KMS-11 (cell line): ENCODE data around the gene C2.
A peak's percentile ranks its signal among the peaks of the same experiment; 100 is the strongest.

ENCODE experiments used
- H2AFZ ChIP-seq: fragments of 200-600 bp; sonication (generic); 2 replicates; pipeline ENCODE4 v1.6.1; 2016; ENCODE audit warnings: antibody characterized with exemption, mixed run types, low read depth
- H3K27ac ChIP-seq: fragments of 200-600 bp; sonication (generic); 2 replicates; pipeline ENCODE4 v1.6.1; 2016; ENCODE audit warnings: mild to moderate bottlenecking, mixed run types
- H3K27me3 ChIP-seq: fragments of 200-600 bp; sonication (generic); 2 replicates; pipeline ENCODE4 v1.6.1; 2017; ENCODE audit warnings: mild to moderate bottlenecking, low read depth, mixed run types, moderate library complexity; ENCODE audit not compliant: insufficient read depth
- H3K36me3 ChIP-seq: fragments of 200-600 bp; sonication (generic); 2 replicates; pipeline ENCODE4 v1.6.1; 2017; ENCODE audit warnings: mild to moderate bottlenecking, mixed run types; ENCODE audit not compliant: insufficient read depth
- H3K4me1 ChIP-seq: fragments of 200-600 bp; sonication (generic); 2 replicates; pipeline ENCODE4 v1.6.1; 2016; ENCODE audit warnings: mild to moderate bottlenecking, low read depth, mixed run types; ENCODE audit not compliant: poor library complexity, severe bottlenecking
- H3K4me2 ChIP-seq: fragments of 200-600 bp; sonication (generic); 2 replicates; pipeline ENCODE4 v1.7.0; 2016; ENCODE audit warnings: mild to moderate bottlenecking, mixed run types
- H3K4me3 ChIP-seq: fragments of 200-600 bp; sonication (generic); IDR thresholded peaks from 2 replicates; pipeline ENCODE4 v1.6.1; 2017; ENCODE audit warnings: low read depth, low read length, mixed read lengths; ENCODE audit not compliant: insufficient read depth
- H3K79me2 ChIP-seq: fragments of 200-600 bp; sonication (generic); 2 replicates; pipeline ENCODE4 v1.6.1; 2016; ENCODE audit warnings: low read depth, mixed run types; ENCODE audit not compliant: insufficient read depth
- H3K9ac ChIP-seq: fragments of 200-600 bp; sonication (generic); 2 replicates; pipeline ENCODE4 v1.6.1; 2016; ENCODE audit warnings: mild to moderate bottlenecking, mixed run types
- H4K20me1 ChIP-seq: fragments of 200-600 bp; sonication (generic); 2 replicates; pipeline ENCODE4 v1.6.1; 2016; ENCODE audit warnings: mild to moderate bottlenecking, mixed run types; ENCODE audit not compliant: insufficient read depth
- TF ChIP-seq, protein P1 (sequence below): fragments of 200-600 bp; sonication (generic); conservative IDR thresholded peaks from 2 replicates; pipeline ENCODE4 v1.6.1; 2017; ENCODE audit warnings: low read depth, mild to moderate bottlenecking, antibody characterized with exemption, low read length, moderate library complexity, mixed read lengths

C2 gene

GRCh38 chr6:31948306-31948705 lies 20.8 kb downstream of the C2 start:
- no peak overlapping the region for H3K4me3 ChIP-seq
- no peaks in the 10 kb centered on the region for H3K79me2 ChIP-seq
- H3K36me3 ChIP-seq, result no peaks in the 10 kb centered on the region
- no peaks in the 10 kb centered on the region for H4K20me1 ChIP-seq
- TF ChIP-seq, protein P1, sequence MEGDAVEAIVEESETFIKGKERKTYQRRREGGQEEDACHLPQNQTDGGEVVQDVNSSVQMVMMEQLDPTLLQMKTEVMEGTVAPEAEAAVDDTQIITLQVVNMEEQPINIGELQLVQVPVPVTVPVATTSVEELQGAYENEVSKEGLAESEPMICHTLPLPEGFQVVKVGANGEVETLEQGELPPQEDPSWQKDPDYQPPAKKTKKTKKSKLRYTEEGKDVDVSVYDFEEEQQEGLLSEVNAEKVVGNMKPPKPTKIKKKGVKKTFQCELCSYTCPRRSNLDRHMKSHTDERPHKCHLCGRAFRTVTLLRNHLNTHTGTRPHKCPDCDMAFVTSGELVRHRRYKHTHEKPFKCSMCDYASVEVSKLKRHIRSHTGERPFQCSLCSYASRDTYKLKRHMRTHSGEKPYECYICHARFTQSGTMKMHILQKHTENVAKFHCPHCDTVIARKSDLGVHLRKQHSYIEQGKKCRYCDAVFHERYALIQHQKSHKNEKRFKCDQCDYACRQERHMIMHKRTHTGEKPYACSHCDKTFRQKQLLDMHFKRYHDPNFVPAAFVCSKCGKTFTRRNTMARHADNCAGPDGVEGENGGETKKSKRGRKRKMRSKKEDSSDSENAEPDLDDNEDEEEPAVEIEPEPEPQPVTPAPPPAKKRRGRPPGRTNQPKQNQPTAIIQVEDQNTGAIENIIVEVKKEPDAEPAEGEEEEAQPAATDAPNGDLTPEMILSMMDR, result no peak
- H3K4me2 ChIP-seq, result no peak overlapping the region
- no peak overlapping the region for H3K27ac ChIP-seq
- H3K4me1 ChIP-seq, result no peaks in the 10 kb centered on the region
- no peak overlapping the region for H2AFZ ChIP-seq
- H3K9ac ChIP-seq, result no peak overlapping the region
- H3K27me3 ChIP-seq, result peaks cover 15% of the 10 kb centered on the region; the same call in 1 of the 2 replicates

- no peaks in the 10 kb centered on the region for H3K36me3 ChIP-seq
- H3K9ac ChIP-seq, result no peak overlapping the region
- no peak overlapping the region for H2AFZ ChIP-seq
- H3K4me1 ChIP-seq, result no peaks in the 10 kb centered on the region
- H3K27me3 ChIP-seq, result peaks cover 13% of the 10 kb centered on the region; the same call in 1 of the 2 replicates
- TF ChIP-seq, protein P1, result no peak
- no peak overlapping the region for H3K4me3 ChIP-seq
- no peaks in the 10 kb centered on the region for H3K79me2 ChIP-seq
- H3K27ac ChIP-seq, result no peak overlapping the region
- no peaks in the 10 kb centered on the region for H4K20me1 ChIP-seq
- no peak overlapping the region for H3K4me2 ChIP-seq
Measured at GRCh38 chr6:31948753-31949413, 21.4 kb downstream of the C2 start.

DNA sequence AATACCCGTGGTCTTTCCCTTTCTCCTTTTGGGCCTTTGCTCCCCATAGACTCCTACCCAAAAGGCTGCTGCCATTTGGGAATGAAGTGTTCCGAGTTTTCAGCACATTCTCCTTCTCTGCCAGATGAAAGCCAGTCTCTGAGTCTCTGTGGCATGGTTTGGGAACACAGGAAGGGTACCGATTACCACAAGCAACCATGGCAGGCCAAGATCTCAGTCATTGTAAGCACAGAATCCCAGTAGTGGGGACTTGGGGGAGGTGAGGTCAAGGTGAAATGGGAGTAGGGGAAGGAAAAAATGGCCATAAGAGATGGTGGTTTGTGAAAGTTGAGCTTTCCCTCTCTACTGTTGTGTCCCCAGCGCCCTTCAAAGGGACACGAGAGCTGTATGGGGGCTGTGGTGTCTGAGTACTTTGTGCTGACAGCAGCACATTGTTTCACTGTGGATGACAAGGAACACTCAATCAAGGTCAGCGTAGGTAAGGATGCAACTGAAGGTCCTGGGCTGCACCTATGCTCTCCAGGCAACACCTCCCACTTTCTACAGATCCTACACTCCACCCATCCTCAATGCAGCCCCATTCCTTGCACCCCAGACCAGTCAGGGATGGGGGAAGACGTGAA lies 22.5 kb downstream of the C2 start:
- Histone ChIP-seq H3K4me2 (no peak overlapping the region), H3K36me3 (no peaks in the 10 kb centered on the region), H3K27ac (no peak overlapping the region), H3K4me1 (no peaks in the 10 kb centered on the region), H3K79me2 (no peaks in the 10 kb centered on the region), H3K27me3 (peaks cover 3% of the 10 kb centered on the region; the same call in 1 of the 2 replicates), H2AFZ (no peak overlapping the region), H3K9ac (no peak overlapping the region), H4K20me1 (no peaks in the 10 kb centered on the region), H3K4me3 (no peak overlapping the region)
- TF ChIP-seq, protein P1, result no peak

GRCh38 chr6:31952140-31952805 lies 24.8 kb downstream of the C2 start:
- peaks cover 1% of the 10 kb centered on the region for H3K4me1 ChIP-seq
- H3K36me3 ChIP-seq, result 0 out of 2 replicates have a peak, but pooled peaks cover 5% of the 10 kb centered on the region
- H3K9ac ChIP-seq, result no peak overlapping the region
- no peaks in the 10 kb centered on the region for H3K27me3 ChIP-seq
- H2AFZ ChIP-seq, result no peak overlapping the region
- TF ChIP-seq, protein P1, result peak; percentile 63
- H4K20me1 ChIP-seq, result no peaks in the 10 kb centered on the region
- H3K79me2 ChIP-seq, result peaks cover 6% of the 10 kb centered on the region; the same call in 1 of the 2 replicates
- H3K27ac ChIP-seq, result no peak overlapping the region
- no peak overlapping the region for H3K4me3 ChIP-seq
- no peak overlapping the region for H3K4me2 ChIP-seq
